ENCODE measurements around the gene CBFA2T2.
"Not testable (repeated sequence)": the region's sequence is repeated elsewhere in the genome, so short reads cannot be mapped to it uniquely, and the experiment has no call there.

The CBFA2T2 gene

DNA sequence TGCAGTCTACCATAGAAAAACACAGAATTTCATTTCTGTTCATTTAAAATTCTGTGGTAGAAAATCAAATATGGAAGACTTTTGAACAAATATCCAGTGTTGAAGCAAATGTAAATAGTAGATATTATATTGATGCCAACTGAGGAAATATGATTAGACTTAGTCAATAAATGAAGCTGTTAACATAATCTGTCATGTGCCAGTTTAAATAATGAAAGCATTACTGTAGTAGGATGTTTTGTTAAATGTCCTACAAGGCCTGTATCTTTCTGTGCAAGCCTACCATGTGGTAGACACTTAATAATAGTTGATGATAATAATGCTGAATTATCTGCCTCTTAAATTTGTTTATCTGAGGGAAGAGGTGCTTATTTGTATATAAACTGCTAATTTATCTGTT is 55.9 kb downstream of the CBFA2T2 start:
- no peak for DNase-seq (ENCODE audit: low read depth in 2 of 2, low spot score in 1 of 2)

DNA sequence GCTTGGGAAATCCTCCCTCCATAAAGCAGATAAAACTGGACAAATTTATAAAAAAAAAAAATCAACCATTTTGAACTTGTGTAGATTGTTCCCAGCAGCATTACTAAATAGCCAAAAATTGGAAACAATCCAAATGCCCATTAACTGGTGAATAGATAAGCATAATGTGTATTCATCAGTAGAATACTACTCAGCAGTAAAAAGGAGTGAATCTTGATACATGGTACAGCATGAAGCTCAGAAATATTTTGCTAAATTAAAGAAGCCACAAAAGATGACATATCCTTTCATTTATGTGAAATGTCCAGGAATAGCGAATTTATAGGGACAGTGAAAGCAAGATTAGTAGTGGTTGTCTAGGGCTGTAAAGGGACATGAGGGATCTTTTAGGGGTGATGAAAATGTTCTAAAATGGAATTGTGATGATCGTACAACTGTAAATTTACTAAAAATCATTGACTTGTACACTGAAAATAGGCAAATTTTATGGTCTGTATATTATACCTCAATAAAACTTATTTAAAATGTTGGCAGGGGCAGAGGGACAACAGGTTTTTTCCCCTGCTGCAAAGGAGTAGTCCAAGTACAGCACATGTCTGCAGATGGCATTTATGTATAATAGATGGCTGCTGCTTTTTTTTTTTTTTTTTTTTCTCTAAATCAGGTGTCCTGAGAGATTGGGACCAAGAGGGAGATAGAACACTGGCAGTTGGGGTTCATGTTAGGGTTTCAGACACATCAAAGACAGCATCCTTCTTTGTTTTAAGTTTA is 59.5 kb downstream of the CBFA2T2 start:
- no peak for DNase-seq (ENCODE audit: low read depth in 2 of 2, low spot score in 1 of 2)

DNA sequence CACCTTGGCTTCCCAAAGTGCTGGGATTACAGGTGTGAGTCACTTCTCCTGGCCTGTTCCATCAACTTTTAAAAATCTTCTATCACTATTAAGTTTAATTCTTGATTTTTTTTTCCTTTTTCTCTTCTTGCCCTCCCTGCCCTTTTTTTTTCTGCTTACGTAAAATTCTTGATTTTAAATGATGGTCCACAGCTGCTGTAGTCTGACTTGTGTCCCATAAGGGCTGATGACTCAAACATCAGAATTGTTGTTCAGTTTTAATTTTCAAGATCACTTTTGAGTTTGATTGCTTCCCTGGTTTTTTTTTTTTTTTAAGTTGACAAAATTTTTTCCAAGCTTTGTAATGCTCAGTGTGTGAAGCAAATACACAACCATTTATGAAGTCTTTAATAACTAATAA is 61.9 kb downstream of the CBFA2T2 start:
- DNase-seq (ENCODE audit: low read depth in 2 of 2, low spot score in 1 of 2), result no peak

DNA sequence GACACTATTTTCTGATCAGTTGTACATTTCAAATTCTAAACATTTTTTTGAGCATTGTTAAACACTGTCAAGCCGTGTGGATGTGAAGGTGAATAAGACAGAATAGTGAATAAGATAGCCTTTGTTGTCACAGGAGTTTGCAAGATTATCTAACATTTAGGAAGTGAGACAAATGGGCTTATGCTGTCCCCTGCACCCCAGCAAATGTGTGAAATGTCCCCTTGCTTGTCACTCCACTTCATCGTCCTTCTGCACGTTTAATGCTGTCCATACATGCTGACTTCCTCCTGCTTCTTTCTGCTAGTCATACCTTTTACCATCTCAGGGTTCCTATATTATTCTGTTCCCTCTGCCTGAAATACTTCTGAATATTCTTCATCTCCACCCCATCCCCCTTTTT is 62.6 kb downstream of the CBFA2T2 start:
- DNase-seq (ENCODE audit: low read depth in 2 of 2, low spot score in 1 of 2), result no peak

DNA sequence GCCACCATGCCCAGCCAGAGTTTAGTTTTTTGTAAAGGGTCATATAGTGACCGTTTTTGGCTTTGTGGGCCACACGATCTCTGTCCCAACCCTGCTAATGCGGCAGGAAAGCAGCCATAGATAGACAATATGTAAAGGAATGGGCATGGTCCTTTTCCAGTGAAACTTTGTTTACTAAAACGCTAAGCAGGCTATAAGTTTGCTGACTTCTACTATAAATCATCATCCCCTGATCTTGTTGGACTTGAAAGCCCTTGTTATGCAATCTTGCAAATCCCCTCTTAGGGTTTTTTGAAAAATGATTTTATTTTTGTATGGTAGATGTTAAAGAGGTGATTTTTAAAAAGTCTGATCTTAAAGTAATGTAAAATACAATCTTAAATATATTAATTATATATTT is 63.6 kb downstream of the CBFA2T2 start:
- DNase-seq (ENCODE audit: low read depth in 2 of 2, low spot score in 1 of 2), result no peak

DNA sequence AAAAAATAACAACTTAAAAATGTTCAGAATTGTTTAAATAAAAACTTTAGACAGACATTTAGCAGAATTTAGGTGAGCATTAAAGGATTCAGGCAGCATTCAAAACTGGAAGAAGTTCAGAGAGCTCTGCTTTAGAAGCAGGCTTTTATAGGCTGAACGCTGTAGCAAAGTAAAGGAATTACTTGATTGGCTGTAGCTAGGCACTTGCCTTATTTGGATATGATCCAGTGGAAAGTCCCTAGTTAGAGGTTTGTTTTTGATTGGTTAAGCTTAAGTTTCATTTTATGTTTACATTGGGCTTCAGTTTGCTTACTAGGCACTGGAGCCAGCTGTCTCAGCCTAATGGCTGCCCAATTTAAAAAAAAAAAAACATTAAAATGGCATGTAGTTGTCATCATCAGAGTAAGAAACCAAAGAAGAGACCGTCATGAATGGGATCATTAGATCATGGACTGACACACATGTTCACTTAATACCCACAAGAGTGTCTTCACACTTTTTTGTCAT is 65.1 kb downstream of the CBFA2T2 start:
- DNase-seq (ENCODE audit: low read depth in 2 of 2, low spot score in 1 of 2), result peak in 1 of 2 donors; percentile 1

DNA sequence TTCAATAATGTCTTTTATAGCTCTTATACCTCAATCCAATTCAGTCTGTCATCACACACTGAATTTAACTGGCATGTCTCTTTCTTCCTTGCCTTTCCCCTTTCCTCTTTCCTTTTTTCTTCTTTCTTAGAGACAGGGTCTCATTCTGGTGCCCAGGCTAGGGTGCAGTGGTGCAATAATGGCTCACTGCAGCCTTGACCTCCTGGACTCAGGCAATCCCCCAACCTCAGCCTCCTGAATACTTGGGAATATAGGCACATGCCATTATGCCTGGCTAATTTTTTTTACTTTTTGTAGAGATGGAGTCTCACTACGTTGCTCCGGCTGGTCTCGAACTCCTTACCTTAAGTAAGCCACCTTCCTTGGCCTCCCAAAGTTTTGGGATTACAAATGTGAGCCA is 65.9 kb downstream of the CBFA2T2 start:
- DNase-seq (ENCODE audit: low read depth in 2 of 2, low spot score in 1 of 2), result no peak

DNA sequence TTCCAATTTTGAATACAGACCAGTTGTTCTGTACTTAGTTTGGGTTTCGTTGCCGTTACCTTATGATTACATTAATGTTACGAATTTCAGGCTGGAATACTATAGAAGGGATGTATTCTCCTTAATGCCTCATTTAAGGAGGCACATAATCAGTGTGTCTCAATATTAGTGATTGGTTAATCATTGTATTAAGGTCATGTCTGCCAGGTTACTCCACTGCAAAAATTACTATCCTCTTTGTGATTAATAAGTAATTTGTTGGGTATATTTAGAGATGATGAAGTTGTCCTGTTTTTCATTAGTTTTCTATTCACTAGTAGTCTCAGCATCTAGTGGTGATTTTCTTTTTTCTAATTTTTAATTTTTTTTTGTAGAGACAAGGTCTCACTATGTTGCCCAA is 66.3 kb downstream of the CBFA2T2 start:
- no peak for DNase-seq (ENCODE audit: low read depth in 2 of 2, low spot score in 1 of 2)

DNA sequence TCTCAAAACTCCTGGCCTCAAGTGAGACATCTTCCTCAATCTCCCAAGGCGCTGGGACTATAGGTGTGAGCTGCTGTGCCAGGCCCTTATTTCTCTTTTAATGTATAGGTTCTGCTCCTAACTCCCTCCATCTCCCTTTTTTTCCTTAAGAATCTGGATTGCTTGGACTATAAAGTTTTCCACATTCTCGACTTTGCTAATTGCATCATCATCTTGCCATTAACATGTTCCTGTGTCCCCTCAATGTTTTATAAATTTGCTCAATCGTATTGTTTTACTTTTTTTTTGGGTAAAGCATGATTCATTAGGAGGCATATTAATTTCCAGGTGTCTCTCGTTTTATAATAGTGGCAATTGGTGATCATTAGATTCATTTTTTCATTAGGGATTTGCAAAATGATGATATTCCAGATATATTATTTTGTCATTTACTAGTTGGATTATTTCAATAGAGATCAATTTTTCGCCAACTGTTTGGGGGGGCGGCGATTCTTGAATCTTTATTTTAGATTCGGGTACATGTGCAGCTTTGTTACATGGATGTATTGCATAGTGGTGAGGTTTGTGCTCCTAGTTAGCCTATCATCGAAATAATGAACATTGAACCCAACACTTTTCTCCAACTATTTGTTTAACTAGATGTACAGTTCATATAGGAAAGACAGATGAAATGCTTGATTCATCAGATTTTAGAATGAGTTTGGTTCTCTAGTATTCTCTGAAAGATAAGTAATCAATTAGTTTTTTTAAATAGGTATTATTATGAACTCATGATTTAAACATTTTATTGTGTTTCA is 68.7 kb downstream of the CBFA2T2 start:
- DNase-seq (ENCODE audit: low read depth in 2 of 2, low spot score in 1 of 2), result no peak

DNA sequence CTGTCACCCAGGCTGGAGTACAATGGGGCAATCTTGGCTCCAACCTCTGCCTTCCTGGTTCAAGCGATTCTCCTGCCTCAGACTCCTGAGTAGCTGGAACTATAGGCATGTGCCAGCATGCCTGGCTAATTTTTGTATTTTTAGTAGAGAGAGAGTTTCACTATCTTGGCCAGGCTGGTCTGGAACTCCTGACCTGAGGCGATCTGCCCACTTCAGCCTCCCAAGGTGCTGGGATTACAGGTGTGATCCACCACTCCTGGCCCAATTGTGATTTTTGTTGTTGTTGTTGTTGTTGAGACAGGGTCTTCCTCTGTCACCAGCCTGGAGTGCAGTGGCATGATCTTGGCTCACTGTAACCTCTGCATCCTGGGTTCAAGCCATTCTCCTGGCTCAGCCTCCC is 69.3 kb downstream of the CBFA2T2 start:
- DNase-seq (ENCODE audit: low read depth in 2 of 2, low spot score in 1 of 2), result no peak

DNA sequence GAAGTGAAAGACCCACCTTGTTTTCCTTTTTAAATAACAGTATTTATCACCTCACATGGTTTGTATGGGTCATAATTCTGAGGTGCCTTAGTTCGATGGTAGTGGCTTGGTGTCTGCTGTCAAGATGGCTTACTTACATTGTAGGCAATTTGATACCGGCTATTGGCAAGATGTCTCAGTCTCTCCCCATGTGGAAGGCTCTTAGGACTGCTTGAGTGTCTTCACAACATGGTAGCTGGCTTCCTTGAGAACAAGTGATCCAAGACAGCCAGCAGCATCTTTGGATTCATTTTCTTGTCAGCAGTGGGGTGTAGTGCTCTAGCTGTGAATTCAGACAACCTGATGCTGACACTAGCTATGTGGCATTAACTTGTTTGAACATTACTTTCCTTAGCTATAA is 70.1 kb downstream of the CBFA2T2 start:
- no peak for DNase-seq (ENCODE audit: low read depth in 2 of 2, low spot score in 1 of 2)

DNA sequence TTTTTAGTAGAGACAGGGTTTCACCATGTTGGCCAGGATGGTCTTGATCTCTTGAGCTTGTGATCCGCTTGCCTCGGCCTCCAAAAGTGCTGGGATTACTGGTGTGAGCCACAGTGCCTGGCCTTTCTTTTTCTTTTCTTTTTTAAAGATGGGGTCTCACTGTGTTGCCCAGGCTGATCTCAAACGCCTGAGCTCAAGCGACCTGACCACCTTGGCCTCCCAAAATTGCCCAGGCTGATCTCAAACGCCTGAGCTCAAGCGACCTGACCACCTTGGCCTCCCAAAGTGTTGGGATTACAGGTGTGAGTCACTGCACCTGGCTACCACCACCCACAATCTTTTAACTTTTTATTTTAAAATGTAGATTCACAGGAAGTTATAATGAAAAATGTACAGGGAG is 71.2 kb downstream of the CBFA2T2 start:
- not testable (repeated sequence) for DNase-seq (ENCODE audit: low read depth in 2 of 2, low spot score in 1 of 2)

DNA sequence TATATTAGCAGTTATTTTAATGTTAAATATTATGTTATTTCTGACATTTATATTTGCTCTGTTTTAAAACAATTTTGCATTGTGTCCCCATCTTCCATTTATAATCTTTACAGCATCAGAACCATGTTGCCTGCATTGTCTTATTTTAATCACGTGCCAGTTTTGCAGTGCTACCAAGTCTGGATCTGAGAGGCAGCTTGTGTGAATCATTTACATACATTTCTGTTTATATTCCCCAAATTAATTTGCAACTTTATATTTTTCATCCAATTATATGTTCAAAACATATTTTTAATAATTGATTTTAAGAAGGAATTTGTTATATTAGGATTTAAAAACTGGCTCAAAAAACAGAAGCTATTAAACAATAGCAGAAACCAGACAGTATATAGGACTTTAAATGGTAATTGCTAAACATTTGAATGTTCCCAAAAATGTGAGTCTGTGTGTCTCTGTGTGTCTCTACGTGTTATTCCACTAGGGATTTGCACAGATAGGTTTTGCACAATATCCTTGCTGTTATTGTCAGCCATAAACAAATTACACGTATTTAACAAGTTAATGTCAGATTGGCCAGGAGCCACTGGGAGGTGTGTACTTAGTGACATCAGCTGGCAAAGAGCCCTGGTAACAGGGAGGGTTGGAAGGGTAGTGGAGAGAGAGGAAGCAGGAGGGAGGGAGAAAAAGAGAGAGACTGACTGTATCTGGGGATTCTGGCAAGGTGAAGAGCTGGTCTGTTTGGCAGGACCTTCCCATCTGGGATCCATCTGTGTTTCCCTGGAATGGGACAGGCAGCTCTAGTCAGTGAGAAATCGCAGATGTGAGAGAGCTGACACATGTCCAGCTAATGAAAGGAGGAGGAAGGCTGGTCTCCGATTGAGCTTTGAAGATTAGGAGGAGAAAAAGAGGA is 72.1 kb downstream of the CBFA2T2 start:
- no peak for DNase-seq (ENCODE audit: low read depth in 2 of 2, low spot score in 1 of 2)

DNA sequence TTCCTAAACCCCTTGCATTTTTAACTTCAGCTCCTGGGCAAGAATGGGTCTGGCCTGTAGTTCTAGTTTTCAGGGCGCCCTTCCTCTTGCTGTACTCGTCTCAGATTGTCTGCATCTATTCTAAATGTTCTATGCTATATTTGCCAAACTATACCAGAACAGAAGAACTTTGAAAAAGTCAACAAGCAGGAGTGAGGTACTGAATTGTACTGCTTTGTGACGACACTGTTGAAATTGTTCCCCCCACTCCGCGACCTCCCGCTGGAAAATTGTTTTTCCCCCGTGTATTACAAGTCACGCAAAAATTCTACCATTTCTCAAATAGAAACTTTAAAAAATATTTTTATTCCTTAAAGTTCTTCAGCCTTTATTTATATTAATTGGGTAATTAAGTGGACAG is 73.9 kb downstream of the CBFA2T2 start:
- no peak for DNase-seq (ENCODE audit: low read depth in 2 of 2, low spot score in 1 of 2)

DNA sequence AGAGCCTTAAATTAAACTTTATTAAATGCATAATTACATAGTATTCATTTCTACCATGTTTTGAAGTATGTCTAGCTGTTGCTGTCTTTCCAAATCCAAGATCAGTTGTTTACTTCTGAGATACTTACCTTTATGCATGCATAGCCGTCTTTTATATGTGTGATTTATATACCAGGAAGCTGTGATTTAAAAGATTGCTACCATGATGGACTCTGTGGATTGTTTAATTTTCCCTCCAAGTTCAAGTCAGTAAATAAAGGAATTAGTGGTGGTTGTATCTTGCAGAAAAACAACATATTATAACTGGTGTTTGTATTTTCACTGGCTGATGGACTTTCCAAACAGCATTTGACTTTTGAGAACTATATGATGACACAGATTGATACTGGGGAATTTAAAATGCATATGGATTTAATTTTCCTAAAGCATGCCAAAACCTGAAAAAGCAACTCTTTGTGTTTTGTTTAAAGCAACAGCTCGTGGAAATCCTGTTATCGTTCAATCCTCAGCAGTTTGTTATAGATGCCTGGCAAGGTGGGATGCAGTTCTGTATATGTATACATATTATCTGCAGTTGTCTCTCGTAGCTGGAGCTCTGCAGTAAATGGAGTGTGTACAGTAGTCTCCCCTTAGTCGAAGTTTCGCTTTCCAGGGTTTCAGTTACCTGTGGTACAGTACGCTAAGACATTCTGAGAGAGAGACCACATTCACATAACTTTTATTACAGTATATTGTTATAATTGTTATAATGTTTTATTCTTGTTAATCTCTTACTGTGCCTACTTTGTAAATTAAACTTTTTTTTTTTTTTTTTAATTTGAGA is 77.1 kb downstream of the CBFA2T2 start:
- no peak for DNase-seq (ENCODE audit: low read depth in 2 of 2, low spot score in 1 of 2)

DNA sequence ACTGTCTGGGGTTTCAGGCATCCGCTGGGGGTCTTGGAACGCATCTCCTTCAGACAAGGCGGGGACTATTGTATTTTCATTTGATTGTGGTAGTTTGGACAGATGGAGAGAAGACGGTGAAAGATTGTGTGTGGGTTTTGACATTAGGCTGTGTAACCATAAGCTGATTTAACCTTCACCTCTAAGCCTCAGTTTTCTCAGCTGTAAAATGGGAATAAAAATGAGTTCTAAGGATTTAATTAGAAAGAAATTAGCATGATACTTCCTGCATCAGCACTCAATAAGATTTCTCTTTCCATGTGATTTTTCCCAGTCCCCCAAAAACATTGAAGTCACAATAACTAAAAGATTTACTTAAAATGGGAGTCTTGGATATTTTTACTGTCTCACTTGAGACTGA is 78.1 kb downstream of the CBFA2T2 start:
- DNase-seq (ENCODE audit: low read depth in 2 of 2, low spot score in 1 of 2), result no peak

DNA sequence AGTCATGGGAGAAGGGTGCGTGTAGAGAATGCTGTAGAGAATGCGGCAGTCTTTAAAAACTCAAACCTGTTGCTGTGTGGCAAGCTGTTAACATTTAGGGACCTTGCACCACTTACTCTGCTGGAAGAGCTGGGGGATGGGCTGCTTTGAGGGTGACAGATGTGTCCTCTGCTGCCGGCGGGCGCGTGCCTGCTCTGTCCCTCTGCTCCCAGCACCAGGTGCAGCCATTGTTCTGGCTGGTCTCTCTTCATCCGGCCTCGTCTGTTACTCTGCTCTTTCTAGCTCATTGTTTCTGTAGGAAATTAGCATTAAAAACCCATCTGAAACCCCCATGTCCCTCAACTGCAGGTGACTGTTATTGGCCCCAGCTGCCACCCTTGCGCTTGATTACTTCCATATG is 78.5 kb downstream of the CBFA2T2 start:
- no peak for DNase-seq (ENCODE audit: low read depth in 2 of 2, low spot score in 1 of 2)

DNA sequence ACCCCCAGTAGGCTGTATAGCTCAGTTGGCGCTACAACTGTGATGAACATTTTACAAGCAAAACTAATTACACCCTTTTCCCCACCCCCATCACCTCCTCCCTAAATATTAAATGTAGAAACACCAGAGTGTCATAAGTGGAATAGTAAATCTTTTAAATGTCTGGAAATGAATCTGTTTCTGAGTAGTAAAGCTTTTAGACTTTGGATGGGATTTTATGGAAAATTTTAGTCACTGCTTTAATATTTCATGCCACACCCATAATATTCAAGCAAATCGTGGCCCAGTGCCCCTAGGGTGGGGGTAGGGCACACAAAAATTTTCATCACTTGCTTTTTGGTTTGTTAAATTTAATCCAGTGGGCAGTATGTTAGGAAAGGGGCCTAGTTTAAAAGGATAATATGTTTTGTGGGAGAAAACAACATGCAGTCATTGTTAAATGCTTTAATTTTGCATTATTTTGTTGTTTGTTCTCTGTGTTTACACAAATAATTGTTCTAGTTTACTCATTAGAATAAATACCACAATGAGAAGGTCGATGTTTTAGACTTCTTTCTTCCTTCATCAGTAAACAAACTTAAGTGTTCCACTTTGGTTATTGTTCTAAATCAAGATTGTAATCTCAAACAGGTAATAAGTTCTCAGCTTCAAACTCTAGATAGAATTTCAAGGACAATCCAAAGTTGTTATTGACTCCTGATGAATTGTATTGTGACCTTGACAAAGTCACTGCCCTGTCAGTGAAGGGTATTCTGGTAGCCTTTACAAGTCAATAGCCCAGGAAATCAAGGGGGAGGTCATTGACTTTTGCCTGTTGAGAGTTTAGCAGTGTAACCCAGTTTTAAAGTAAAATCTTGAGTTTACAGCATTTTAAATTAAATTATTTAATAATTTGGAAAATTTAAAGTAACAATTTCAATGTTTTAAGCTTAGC is 79.2 kb downstream of the CBFA2T2 start:
- DNase-seq (ENCODE audit: low read depth in 2 of 2, low spot score in 1 of 2), result no peak

DNA sequence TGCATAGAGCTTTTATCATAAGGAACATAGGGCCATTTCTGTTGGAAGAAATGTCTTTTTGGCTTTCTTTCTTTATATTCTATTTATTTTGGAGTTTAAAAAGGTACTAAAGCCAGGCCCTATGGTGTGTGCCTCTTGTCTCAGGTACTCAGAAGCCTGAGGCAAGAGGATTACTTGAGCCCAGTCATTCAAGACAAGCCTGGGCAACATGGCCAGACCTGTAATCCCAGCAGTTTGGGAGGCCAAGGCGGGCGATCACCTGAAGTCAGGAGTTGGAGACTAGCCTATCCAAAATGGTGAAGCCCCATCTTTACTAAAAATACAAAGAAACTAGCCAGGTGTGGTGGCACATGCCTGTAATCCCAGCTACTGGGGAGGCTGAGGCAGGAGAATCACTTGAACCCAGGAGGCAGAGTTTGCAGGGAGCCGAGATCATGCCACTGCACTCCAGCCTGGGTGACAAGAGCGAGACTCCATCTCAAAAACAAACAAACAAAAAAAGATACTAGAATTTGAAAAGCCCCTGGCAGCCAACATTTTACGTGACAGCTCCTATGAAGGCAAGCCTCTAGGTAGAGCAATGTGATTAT is 80.0 kb downstream of the CBFA2T2 start:
- DNase-seq (ENCODE audit: low read depth in 2 of 2, low spot score in 1 of 2), result no peak

Data from stimulated activated CD8-positive, alpha-beta memory T cell treated with anti-CD3 and anti-CD28 coated beads, Interleukin-4, amount 100 ng/mL, for 4 hours (primary cell).